HEK293 (cell line): Measurements from ENCODE around the gene PRKAG2.

Experiments
- GFI1B ChIP-seq: fragments of 450-650 bp; formaldehyde crosslinking; IDR thresholded peaks from 2 replicates; pipeline ENCODE4 v1.5.1; 2016; ENCODE audit warnings: missing biosample characterization, missing genetic modification characterization
- KLF16 ChIP-seq: fragments of 450-650 bp; formaldehyde crosslinking; IDR thresholded peaks from 2 replicates; pipeline ENCODE4 v1.5.1; 2017; ENCODE audit warnings: missing biosample characterization, missing genetic modification characterization
- KLF17 ChIP-seq: fragments of 450-650 bp; formaldehyde crosslinking; IDR thresholded peaks from 2 replicates; pipeline ENCODE4 v1.5.1; 2016; ENCODE audit warnings: missing biosample characterization, missing genetic modification characterization
- PRDM6 ChIP-seq: fragments of 450-650 bp; formaldehyde crosslinking; IDR thresholded peaks from 2 replicates; pipeline ENCODE4 v1.5.1; 2017; ENCODE audit warnings: missing biosample characterization, missing genetic modification characterization
- TRIM28 ChIP-seq: IDR thresholded peaks from 2 replicates; pipeline ENCODE4 v1.6.1; 2011; ENCODE audit warnings: low read length, control low read depth, borderline replicate concordance
- WT1 ChIP-seq: fragments of 450-650 bp; formaldehyde crosslinking; IDR thresholded peaks from 2 replicates; pipeline ENCODE4 v1.5.1; 2016; ENCODE audit warnings: missing biosample characterization, missing genetic modification characterization
- ZNF133 ChIP-seq: fragments of 450-650 bp; formaldehyde crosslinking; IDR thresholded peaks from 2 replicates; pipeline ENCODE4 v1.5.1; 2016; ENCODE audit warnings: missing biosample characterization, missing genetic modification characterization
- ZNF138 ChIP-seq: fragments of 450-650 bp; formaldehyde crosslinking; IDR thresholded peaks from 2 replicates; pipeline ENCODE4 v1.5.1; 2016; ENCODE audit warnings: missing biosample characterization, missing genetic modification characterization, borderline replicate concordance
- ZNF221 ChIP-seq: fragments of 450-650 bp; formaldehyde crosslinking; IDR thresholded peaks from 2 replicates; pipeline ENCODE4 v1.5.1; 2017; ENCODE audit warnings: missing biosample characterization, missing genetic modification characterization, borderline replicate concordance
- ZNF311 ChIP-seq: fragments of 450-650 bp; formaldehyde crosslinking; IDR thresholded peaks from 2 replicates; pipeline ENCODE4 v1.5.1; 2017; ENCODE audit warnings: missing biosample characterization, missing genetic modification characterization, borderline replicate concordance
- ZNF362 ChIP-seq: fragments of 450-650 bp; formaldehyde crosslinking; IDR thresholded peaks from 2 replicates; pipeline ENCODE4 v1.5.1; 2016; ENCODE audit warnings: missing biosample characterization, missing genetic modification characterization
- ZNF391 ChIP-seq: fragments of 450-650 bp; formaldehyde crosslinking; IDR thresholded peaks from 2 replicates; pipeline ENCODE4 v1.5.1; 2016; ENCODE audit warnings: low read depth, missing biosample characterization, missing genetic modification characterization, borderline replicate concordance
- ZNF473 ChIP-seq: fragments of 450-650 bp; formaldehyde crosslinking; IDR thresholded peaks from 2 replicates; pipeline ENCODE4 v1.5.1; 2017; ENCODE audit warnings: missing biosample characterization, missing genetic modification characterization
- ZNF510 ChIP-seq: fragments of 450-650 bp; formaldehyde crosslinking; IDR thresholded peaks from 2 replicates; pipeline ENCODE4 v1.5.1; 2018; ENCODE audit warnings: mild to moderate bottlenecking, missing genetic modification characterization, missing biosample characterization; ENCODE audit not compliant: insufficient replicate concordance
- ZNF529 ChIP-seq: fragments of 450-650 bp; formaldehyde crosslinking; IDR thresholded peaks from 2 replicates; pipeline ENCODE4 v1.5.1; 2017; ENCODE audit warnings: missing genetic modification characterization, missing biosample characterization; ENCODE audit not compliant: insufficient replicate concordance
- ZNF558 ChIP-seq: fragments of 450-650 bp; formaldehyde crosslinking; IDR thresholded peaks from 2 replicates; pipeline ENCODE4 v1.5.1; 2016; ENCODE audit warnings: missing biosample characterization, missing genetic modification characterization
- ZNF585B ChIP-seq: fragments of 450-650 bp; formaldehyde crosslinking; IDR thresholded peaks from 2 replicates; pipeline ENCODE4 v1.5.1; 2016; ENCODE audit warnings: missing biosample characterization, missing genetic modification characterization
- ZNF610 ChIP-seq: fragments of 450-650 bp; formaldehyde crosslinking; IDR thresholded peaks from 2 replicates; pipeline ENCODE4 v1.5.1; 2016; ENCODE audit warnings: missing biosample characterization, missing genetic modification characterization, borderline replicate concordance
- ZNF645 ChIP-seq: fragments of 450-650 bp; formaldehyde crosslinking; IDR thresholded peaks from 2 replicates; pipeline ENCODE4; 2016; ENCODE audit warnings: missing biosample characterization, missing genetic modification characterization
- ZNF654 ChIP-seq: fragments of 450-650 bp; formaldehyde crosslinking; IDR thresholded peaks from 2 replicates; pipeline ENCODE4 v1.5.1; 2016; ENCODE audit warnings: low read depth, missing biosample characterization, missing genetic modification characterization
- ZNF785 ChIP-seq: fragments of 450-650 bp; formaldehyde crosslinking; IDR thresholded peaks from 2 replicates; pipeline ENCODE4 v1.5.1; 2016; ENCODE audit warnings: missing biosample characterization, missing genetic modification characterization
- TF ChIP-seq, protein P1 (sequence below): fragments of 450-650 bp; formaldehyde crosslinking; IDR thresholded peaks from 2 replicates; pipeline ENCODE4 v1.5.1; 2016; ENCODE audit warnings: missing biosample characterization, missing genetic modification characterization
- TF ChIP-seq, protein P2 (sequence below): fragments of 450-650 bp; formaldehyde crosslinking; IDR thresholded peaks from 2 replicates; pipeline ENCODE4 v1.5.1; 2016; ENCODE audit warnings: missing biosample characterization, missing genetic modification characterization, borderline replicate concordance
- TF ChIP-seq, protein P3 (sequence below): fragments of 450-650 bp; formaldehyde crosslinking; IDR thresholded peaks from 2 replicates; pipeline ENCODE4 v1.5.1; 2016; ENCODE audit warnings: missing biosample characterization, missing genetic modification characterization

The PRKAG2 gene

GRCh38 chr7:151579644-151580043 lies 297.3 kb downstream of the PRKAG2 start (continued):
- TF ChIP-seq ZNF529 = peak; percentile 20
- TF ChIP-seq, protein P1, sequence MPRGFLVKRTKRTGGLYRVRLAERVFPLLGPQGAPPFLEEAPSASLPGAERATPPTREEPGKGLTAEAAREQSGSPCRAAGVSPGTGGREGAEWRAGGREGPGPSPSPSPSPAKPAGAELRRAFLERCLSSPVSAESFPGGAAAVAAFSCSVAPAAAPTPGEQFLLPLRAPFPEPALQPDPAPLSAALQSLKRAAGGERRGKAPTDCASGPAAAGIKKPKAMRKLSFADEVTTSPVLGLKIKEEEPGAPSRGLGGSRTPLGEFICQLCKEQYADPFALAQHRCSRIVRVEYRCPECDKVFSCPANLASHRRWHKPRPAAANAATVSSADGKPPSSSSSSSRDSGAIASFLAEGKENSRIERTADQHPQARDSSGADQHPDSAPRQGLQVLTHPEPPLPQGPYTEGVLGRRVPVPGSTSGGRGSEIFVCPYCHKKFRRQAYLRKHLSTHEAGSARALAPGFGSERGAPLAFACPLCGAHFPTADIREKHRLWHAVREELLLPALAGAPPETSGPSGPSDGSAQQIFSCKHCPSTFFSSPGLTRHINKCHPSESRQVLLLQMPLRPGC (tag by site-specific recombination) = no peak
- TF ChIP-seq ZNF654 (tag by site-specific recombination) = no peak
- no peak for TF ChIP-seq ZNF221 (tag by site-specific recombination)
- TF ChIP-seq ZNF311 (tag by site-specific recombination) = no peak
- TF ChIP-seq TRIM28 = peak; percentile 93; the same call in 1 of the 2 replicates
- TF ChIP-seq PRDM6 (tag by site-specific recombination) = no peak
- TF ChIP-seq ZNF510 (tag by site-specific recombination) = peak; percentile 36
- no peak for TF ChIP-seq ZNF473 (tag by site-specific recombination)
- TF ChIP-seq, protein P2, sequence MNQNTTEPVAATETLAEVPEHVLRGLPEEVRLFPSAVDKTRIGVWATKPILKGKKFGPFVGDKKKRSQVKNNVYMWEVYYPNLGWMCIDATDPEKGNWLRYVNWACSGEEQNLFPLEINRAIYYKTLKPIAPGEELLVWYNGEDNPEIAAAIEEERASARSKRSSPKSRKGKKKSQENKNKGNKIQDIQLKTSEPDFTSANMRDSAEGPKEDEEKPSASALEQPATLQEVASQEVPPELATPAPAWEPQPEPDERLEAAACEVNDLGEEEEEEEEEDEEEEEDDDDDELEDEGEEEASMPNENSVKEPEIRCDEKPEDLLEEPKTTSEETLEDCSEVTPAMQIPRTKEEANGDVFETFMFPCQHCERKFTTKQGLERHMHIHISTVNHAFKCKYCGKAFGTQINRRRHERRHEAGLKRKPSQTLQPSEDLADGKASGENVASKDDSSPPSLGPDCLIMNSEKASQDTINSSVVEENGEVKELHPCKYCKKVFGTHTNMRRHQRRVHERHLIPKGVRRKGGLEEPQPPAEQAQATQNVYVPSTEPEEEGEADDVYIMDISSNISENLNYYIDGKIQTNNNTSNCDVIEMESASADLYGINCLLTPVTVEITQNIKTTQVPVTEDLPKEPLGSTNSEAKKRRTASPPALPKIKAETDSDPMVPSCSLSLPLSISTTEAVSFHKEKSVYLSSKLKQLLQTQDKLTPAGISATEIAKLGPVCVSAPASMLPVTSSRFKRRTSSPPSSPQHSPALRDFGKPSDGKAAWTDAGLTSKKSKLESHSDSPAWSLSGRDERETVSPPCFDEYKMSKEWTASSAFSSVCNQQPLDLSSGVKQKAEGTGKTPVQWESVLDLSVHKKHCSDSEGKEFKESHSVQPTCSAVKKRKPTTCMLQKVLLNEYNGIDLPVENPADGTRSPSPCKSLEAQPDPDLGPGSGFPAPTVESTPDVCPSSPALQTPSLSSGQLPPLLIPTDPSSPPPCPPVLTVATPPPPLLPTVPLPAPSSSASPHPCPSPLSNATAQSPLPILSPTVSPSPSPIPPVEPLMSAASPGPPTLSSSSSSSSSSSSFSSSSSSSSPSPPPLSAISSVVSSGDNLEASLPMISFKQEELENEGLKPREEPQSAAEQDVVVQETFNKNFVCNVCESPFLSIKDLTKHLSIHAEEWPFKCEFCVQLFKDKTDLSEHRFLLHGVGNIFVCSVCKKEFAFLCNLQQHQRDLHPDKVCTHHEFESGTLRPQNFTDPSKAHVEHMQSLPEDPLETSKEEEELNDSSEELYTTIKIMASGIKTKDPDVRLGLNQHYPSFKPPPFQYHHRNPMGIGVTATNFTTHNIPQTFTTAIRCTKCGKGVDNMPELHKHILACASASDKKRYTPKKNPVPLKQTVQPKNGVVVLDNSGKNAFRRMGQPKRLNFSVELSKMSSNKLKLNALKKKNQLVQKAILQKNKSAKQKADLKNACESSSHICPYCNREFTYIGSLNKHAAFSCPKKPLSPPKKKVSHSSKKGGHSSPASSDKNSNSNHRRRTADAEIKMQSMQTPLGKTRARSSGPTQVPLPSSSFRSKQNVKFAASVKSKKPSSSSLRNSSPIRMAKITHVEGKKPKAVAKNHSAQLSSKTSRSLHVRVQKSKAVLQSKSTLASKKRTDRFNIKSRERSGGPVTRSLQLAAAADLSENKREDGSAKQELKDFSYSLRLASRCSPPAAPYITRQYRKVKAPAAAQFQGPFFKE = no peak
- TF ChIP-seq ZNF133 (tag by site-specific recombination) = no peak
- TF ChIP-seq GFI1B (tag by site-specific recombination) = no peak
- no peak for TF ChIP-seq ZNF362
- 0 out of 2 replicates have a peak, but pooled peaks have one; percentile 33 for TF ChIP-seq ZNF610 (tag by site-specific recombination)
- TF ChIP-seq ZNF391 = no peak
- no peak for TF ChIP-seq ZNF585B (tag by site-specific recombination)
- TF ChIP-seq ZNF645 = no peak
- TF ChIP-seq WT1 = no peak
- TF ChIP-seq KLF17 (tag by site-specific recombination) = no peak
- TF ChIP-seq, protein P3, sequence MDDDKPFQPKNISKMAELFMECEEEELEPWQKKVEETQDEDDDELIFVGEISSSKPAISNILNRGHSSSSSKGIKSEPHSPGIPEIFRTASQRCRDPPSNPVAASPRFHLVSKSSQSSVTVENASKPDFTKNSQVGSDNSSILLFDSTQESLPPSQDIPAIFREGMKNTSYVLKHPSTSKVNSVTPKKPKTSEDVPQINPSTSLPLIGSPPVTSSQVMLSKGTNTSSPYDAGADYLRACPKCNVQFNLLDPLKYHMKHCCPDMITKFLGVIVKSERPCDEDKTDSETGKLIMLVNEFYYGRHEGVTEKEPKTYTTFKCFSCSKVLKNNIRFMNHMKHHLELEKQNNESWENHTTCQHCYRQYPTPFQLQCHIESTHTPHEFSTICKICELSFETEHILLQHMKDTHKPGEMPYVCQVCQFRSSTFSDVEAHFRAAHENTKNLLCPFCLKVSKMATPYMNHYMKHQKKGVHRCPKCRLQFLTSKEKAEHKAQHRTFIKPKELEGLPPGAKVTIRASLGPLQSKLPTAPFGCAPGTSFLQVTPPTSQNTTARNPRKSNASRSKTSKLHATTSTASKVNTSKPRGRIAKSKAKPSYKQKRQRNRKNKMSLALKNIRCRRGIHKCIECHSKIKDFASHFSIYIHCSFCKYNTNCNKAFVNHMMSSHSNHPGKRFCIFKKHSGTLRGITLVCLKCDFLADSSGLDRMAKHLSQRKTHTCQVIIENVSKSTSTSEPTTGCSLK (tag by site-specific recombination) = no peak
- TF ChIP-seq ZNF138 (tag by site-specific recombination) = no peak
- TF ChIP-seq KLF16 (tag by site-specific recombination) = no peak
- 0 out of 2 replicates have a peak, but pooled peaks have one; percentile 40 for TF ChIP-seq ZNF558
- no peak for TF ChIP-seq ZNF785 (tag by site-specific recombination)
